ENCODE measurements around the gene CCDC171. TPM values are rescaled to one million over a fixed set of nuclear protein-coding genes. Genes with fewer than 3 reads are reported as not detected.

CCDC171 gene
- total RNA-seq, 1 experiment from 2014 or later: 2.6 TPM

DNA sequence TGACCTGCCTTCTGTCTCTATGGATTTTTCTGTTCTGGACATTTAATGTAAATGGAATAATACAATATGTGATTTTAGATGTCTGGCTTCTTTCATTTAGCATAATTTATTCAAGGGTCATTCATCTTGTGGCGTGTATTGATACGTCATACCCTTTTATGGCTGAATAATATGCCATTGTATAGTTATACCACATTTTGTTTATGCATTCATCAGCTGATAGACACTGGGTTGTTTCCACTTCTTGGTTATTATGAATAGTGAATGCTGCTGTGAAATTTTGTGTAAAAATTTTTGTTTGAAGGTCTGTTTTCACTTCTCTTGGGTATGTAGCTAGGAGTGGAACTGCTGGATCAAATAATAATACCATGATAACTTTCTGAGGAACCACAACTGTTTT is 298.9 kb downstream of the CCDC171 start:
- no TSS peak for BruUV-seq (replicated peaks)
- CTCF ChIA-PET: no interaction called here
- TF ChIP-seq YY1 (IDR thresholded peaks at IDR 0.05; ENCODE audit: extremely low read depth, insufficient replicate concordance, low read depth, low read length) (no peak), POLR2A (IDR thresholded peaks at IDR 0.05; ENCODE audit: borderline replicate concordance, extremely low read depth, insufficient read depth, insufficient read length) (no peak), ELF1 (IDR thresholded peaks at IDR 0.05; ENCODE audit: borderline replicate concordance, low read depth) (no peak), SIN3A (IDR thresholded peaks at IDR 0.05; ENCODE audit: low read depth) (no peak), TCF7L2 (IDR thresholded peaks at IDR 0.05; ENCODE audit: borderline replicate concordance, extremely low read depth, insufficient read depth, insufficient read length) (no peak), EZH2 (IDR thresholded peaks at IDR 0.05) (no peak), RAD21 (IDR thresholded peaks at IDR 0.05; ENCODE audit: low read depth) (no peak), EGR1 (IDR thresholded peaks at IDR 0.05; ENCODE audit: low read depth) (no peak), ZFX (IDR thresholded peaks at IDR 0.05) (no peak), CBX3 (IDR thresholded peaks at IDR 0.05; ENCODE audit: low read depth) (no peak), POLR2AphosphoS5 (IDR thresholded peaks at IDR 0.05; ENCODE audit: low read depth, low read length) (no peak), EZH2phosphoT487 (IDR thresholded peaks at IDR 0.05; ENCODE audit: borderline replicate concordance) (no peak), FOSL1 (IDR thresholded peaks at IDR 0.05; ENCODE audit: low read depth) (no peak), SP1 (IDR thresholded peaks at IDR 0.05; ENCODE audit: low read depth) (no peak), CEBPB (IDR thresholded peaks at IDR 0.05; ENCODE audit: low read depth) (no peak)
- TF ChIP-seq, protein P1, sequence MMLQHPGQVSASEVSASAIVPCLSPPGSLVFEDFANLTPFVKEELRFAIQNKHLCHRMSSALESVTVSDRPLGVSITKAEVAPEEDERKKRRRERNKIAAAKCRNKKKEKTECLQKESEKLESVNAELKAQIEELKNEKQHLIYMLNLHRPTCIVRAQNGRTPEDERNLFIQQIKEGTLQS (IDR thresholded peaks at IDR 0.05): no peak
- TF ChIP-seq, protein P2, sequence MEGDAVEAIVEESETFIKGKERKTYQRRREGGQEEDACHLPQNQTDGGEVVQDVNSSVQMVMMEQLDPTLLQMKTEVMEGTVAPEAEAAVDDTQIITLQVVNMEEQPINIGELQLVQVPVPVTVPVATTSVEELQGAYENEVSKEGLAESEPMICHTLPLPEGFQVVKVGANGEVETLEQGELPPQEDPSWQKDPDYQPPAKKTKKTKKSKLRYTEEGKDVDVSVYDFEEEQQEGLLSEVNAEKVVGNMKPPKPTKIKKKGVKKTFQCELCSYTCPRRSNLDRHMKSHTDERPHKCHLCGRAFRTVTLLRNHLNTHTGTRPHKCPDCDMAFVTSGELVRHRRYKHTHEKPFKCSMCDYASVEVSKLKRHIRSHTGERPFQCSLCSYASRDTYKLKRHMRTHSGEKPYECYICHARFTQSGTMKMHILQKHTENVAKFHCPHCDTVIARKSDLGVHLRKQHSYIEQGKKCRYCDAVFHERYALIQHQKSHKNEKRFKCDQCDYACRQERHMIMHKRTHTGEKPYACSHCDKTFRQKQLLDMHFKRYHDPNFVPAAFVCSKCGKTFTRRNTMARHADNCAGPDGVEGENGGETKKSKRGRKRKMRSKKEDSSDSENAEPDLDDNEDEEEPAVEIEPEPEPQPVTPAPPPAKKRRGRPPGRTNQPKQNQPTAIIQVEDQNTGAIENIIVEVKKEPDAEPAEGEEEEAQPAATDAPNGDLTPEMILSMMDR (IDR thresholded peaks at IDR 0.05 in 2 of 3, conservative IDR thresholded peaks at IDR 0.05 in 1 of 3; ENCODE audit: borderline replicate concordance in 1 of 3, insufficient read depth in 1 of 3, low read depth in 2 of 3, low read length in 2 of 3): no peak
- TF ChIP-seq, protein P3, sequence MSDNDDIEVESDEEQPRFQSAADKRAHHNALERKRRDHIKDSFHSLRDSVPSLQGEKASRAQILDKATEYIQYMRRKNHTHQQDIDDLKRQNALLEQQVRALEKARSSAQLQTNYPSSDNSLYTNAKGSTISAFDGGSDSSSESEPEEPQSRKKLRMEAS (IDR thresholded peaks at IDR 0.05): no peak
- TF ChIP-seq, protein P4, sequence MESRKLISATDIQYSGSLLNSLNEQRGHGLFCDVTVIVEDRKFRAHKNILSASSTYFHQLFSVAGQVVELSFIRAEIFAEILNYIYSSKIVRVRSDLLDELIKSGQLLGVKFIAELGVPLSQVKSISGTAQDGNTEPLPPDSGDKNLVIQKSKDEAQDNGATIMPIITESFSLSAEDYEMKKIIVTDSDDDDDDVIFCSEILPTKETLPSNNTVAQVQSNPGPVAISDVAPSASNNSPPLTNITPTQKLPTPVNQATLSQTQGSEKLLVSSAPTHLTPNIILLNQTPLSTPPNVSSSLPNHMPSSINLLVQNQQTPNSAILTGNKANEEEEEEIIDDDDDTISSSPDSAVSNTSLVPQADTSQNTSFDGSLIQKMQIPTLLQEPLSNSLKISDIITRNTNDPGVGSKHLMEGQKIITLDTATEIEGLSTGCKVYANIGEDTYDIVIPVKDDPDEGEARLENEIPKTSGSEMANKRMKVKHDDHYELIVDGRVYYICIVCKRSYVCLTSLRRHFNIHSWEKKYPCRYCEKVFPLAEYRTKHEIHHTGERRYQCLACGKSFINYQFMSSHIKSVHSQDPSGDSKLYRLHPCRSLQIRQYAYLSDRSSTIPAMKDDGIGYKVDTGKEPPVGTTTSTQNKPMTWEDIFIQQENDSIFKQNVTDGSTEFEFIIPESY (IDR thresholded peaks at IDR 0.05; ENCODE audit: extremely low read depth, insufficient replicate concordance, low read length): no peak
- Histone ChIP-seq H3K9me3 (ENCODE audit: control insufficient read depth in 1 of 2, insufficient read depth in 1 of 2, low read depth in 1 of 2, low read length in 2 of 2) (no peaks in the 10 kb centered on the region), H3K9ac (ENCODE audit: low read length) (no peak overlapping the region), H3K4me1 (ENCODE audit: control insufficient read depth in 1 of 2, insufficient read depth in 2 of 2, low read length in 2 of 2) (no peaks in the 10 kb centered on the region), H2AFZ (ENCODE audit: low read depth, low read length, poor library complexity, severe bottlenecking) (no peak overlapping the region), H3K4me2 (ENCODE audit: low read length) (no peak overlapping the region), H3K27me3 (ENCODE audit: insufficient read depth, low read length) (no peaks in the 10 kb centered on the region), H3K27ac (ENCODE audit: low read depth, low read length) (no peak overlapping the region), H3K79me2 (ENCODE audit: insufficient read depth, low read length) (no peaks in the 10 kb centered on the region), H3K36me3 (ENCODE audit: control insufficient read depth in 1 of 2, insufficient read depth in 2 of 2, low read length in 2 of 2) (no peaks in the 10 kb centered on the region), H3K4me3 (replicated peaks in 1 of 2; ENCODE audit: low read depth in 1 of 2, low read length in 2 of 2) (no peak overlapping the region), H3K9me2 (ENCODE audit: insufficient read depth) (no peaks in the 10 kb centered on the region), H4K20me1 (ENCODE audit: insufficient read depth) (no peaks in the 10 kb centered on the region)
- intact Hi-C loops (cut with micrococcal nuclease): no loop called here
- no peak for ATAC-seq
- DNase-seq (ENCODE audit: low read depth, low spot score): no peak
- POLR2A ChIA-PET: no interaction called here
- RAD21 ChIA-PET (ENCODE audit: low non-redundant PET in 1 of 2, low total read pairs in 2 of 2, uncharacterized antibody in 2 of 2, unreplicated experiment in 2 of 2): no interaction called here
